Measurements from ENCODE around the gene TPCN1.

DNA sequence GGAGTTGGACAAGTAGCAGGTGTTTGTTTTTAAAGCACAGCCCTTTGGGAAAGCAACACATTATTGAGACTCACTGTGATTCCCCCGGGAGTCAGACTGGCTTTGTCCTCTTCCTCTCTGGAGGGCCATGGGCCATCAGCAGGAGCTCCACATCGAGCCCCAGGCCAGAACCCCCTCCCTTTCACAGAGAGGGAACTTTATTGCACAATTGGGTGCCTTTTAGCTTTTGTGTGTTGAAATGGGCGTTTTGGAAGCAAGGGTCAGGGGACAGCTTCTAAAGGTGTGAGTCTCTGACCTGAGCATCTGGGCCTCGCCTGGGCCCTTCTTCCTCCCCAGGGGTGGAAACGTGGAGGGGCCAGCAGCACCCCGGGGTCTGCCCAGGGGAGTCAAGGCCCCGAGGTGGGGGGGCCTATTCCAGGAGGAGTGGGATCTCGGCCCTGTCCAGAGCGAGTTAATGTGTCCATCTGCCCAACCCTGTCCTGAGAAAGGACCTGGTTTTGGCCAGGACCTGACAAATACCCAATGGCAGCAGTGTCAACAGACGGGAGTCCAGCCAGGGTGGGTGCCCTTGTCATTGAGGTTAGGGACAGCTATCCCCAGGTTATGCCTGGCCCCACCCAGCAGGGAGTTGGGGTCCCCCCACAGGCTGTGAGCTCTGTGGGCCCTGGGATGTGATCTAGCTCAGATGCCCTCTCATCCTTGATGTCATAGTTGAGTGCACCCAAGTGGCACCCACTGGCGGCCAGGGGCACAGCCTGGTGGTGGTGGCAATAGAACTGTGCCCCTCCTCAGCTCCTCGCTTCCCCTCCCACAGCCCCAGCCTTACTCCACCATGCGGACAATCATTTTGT, 76.6 kb downstream of the TPCN1 start:
- TF ChIP-seq CTCF (IDR thresholded peaks at IDR 0.05) (no peak), POLR2AphosphoS5 (IDR thresholded peaks at IDR 0.05) (no peak), POLR2A (IDR thresholded peaks at IDR 0.05) (no peak)

All from breast epithelium (tissue), 3 donors.